Left colon (tissue), 2 donors: ENCODE results near the gene NAA20. TPM values are rescaled to one million over a fixed set of nuclear protein-coding genes. Genes with fewer than 3 reads are reported as not detected.

Experiments
- ATAC-seq: fragments of 200-7000 bp; cut with Tn5 transposase; one replicate; pipeline ENCODE4 v1.9.1; 2020; ENCODE audit warnings: mild to moderate bottlenecking, moderate library complexity
- DNase-seq, 2 donors: peaks; one replicate each; pipeline ENCODE4 v3.0.0-alpha.2; 2020
- intact Hi-C, 2 donors: fragments of 100-400 bp; cut with DNase I in 1 of 2; cut with micrococcal nuclease in 1 of 2; formaldehyde crosslinking; loops; one replicate each; pipeline versions ENCODE4 v1.11.2 to v1.14.0; 2022; cut with DNase I, micrococcal nuclease
- total RNA-seq, 2 donors: library from RNA; stranded (reverse); fragmentation: NEBNext Ultra II Directional; extraction: Animal tissue kit (Norgen Biotek cat#: 25700); gene quantifications; one replicate each; pipeline ENCODE4 v1.2.1, GENCODE V29; 2021
- donor health status: DM: no; HTN: no; CAD: no.
- donor health status: DM: yes; HTN: yes; CAD: no.

The NAA20 gene
- total RNA-seq, 2 donors from 2014 or later, result 39.2 to 39.6 TPM

DNA sequence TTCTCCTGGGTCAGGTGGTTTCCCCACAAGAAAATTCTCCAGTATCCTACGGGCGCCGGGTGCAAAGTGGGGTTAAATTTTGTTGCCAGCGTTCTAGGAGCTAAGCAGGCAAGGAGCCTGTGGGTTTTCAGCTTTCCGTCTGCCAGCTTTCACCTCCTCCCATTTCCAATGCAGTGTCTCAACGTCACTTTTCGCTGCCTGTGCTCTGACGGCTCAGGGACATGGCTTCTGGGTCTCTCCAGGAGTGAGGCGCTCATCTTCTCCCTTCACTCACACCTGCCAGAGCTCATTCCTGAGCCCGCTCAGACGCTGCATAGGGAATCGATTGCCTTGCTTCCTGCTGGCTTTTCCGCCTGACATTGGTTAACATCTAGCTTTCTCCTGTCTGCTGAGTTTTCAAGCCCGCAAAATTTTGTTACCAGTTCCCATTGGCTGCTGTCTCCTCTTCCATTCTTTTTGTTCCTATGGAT is 7.3 kb upstream of the NAA20 start:
- intact Hi-C loops, result no loop called here
- no peak for DNase-seq
- ATAC-seq, result no peak

DNA sequence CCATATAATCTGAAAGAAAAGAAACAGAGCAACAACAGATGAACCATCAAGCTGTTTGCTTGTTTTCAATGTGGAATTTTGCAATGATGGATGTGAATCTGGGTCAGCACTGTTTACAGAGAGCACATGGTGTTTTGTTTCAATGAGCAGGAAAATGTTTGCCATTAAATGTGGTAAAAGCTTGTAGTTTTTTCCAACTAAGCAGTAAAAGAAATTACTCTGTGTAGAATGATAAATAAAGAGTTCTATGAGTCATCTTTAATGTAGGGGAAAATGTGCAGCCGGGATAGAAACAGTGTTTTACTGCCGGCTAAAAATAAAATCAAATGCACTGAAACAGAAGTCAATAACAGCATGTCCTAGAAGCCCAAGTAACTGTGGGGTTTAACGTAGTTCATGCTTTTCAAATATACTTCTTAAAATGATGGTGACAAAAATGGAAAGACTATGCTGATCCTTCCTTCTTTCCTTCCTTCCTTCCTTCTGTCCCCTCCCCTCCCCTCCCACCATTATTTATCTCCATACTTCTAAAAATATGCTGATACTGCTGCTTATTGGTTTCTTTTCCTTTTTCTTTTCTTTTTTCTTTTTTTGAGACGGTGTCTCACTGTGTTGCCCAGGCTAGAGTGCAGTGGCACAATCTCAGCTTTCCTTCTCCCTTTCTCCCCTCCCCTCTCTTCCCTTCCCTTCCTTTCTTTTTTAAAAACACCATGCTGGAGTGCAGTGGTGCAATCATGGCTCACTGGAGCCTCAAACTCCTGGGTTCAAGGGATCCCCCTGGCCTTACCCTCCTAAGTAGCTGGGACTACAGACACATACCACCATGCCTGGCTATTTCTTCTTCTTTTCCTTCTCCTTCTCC is 6.3 kb upstream of the NAA20 start:
- no peak for DNase-seq
- ATAC-seq, result peak; percentile 35
- intact Hi-C loops, result no loop called here

DNA sequence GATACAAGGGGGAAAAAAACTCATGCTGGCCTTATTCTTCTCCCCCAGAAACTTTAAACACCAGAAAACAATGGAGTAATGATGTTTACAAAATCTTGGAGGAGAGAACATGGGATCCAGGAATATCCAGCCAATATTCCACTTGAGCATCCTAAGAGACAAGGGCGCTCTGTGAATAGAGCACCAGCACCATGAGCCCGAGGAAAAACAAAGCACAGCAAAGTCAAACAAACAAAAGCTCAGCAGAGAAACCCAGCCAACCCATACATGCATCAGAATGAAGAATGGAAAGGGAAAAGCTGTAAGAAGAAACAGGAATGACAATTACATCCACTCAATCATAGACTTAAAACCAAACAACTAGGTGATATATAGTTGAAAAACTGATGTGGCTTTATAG is 4.6 kb upstream of the NAA20 start:
- ATAC-seq (no peak), DNase-seq (no peak)
- intact Hi-C loops, result no loop called here

DNA sequence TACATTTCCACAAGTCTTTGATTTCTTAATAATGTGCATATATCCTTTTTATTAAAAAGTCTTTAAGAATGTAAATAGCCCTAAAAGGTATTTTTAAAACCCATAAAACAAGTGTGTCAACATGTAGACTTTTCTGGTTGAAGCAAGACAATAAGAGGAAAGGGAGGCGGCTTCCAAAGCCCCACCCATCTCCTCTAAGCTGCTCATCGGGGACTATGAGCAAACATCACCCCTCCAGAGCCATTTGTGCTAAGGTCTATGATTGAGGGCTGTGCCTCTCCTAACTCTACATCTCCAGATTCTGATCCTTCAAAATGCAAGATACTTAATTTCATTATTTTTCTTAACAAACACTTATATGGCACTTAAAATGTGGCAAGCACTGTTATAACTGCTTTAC is 2.5 kb upstream of the NAA20 start:
- ATAC-seq (no peak), DNase-seq (no peak)
- intact Hi-C loops, result no loop called here

DNA sequence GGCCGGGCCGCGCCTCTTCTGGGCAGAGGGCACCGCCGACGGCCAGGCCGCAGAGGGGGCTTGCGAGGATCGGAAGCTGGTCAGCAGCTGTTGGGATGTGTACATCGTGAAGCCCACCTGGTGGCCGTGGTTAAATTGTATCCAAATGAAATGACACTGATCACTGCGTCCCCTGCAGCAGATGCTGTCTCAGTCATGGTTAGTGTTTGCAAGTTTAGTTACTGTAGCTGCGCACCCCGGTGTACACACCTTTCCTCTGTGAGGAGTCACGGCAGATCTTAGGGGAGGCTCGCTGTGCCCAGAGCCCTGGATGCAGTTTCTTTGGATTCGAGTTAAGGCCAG is 653 bp downstream of the NAA20 start:
- ATAC-seq (peak; percentile 26), DNase-seq (no peak)
- intact Hi-C loops, result no loop called here

DNA sequence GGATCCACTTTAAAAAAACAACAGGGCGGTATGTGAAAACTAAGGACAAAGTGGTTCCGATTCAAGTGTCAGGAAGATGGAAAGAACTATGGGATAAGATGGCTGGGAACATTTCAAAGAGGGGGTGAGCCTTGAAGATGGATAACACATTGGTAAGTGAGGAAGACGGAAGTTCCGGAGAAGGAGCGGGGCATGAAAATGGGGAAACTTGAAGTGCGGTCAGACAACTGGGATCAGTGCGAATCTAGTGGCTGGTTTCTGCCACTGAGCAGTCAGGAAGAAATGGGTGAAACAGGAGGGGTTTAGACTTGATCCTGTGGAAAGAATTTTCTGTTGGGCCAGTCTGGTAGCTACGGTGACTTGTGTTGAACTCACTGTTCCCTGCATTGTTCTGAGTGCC is 1.2 kb downstream of the NAA20 start:
- ATAC-seq (no peak), DNase-seq (no peak)
- intact Hi-C loops, result no loop called here

DNA sequence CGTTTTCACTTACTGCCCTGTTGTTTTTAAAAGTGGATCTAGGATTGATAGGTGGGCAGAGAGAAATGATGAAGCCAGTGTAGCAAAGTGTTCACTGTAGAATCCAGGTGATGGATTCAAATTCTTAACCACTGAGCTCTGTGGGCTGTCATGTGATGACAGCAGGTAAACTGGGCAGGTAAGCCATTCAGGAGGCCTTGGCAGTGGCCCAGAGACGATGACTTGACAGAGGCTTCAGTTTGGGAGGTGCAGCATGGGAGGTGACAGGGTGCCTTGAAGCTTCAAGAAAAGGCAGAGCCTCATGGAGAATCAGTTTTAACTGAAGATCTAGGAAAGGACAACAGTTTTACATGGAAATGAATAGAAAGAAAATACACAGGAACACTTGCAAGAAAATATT is 2.0 kb downstream of the NAA20 start:
- intact Hi-C loops, result no loop called here
- no peak for DNase-seq
- no peak for ATAC-seq

DNA sequence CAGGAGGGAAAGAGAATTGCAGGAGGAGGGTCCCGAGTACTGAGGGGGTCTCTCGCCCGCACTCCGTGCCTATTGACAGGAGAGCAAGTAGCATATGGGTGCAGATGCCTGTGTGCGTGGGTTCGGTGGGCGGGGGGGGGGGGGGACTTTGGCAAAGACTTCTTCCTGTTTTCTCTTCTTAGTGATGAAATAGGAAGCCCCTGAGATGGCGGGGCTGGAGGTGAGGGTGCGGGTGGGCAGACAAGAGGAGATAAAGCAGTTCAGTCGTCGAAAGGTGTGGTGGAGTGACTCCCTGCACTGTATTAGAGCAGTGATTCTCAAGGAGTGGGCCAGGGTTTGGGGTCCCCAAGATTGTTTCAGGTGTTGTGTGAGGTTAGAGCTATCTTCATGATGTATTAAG is 3.7 kb downstream of the NAA20 start:
- intact Hi-C loops, result no loop called here
- no peak for DNase-seq
- no peak for ATAC-seq

DNA sequence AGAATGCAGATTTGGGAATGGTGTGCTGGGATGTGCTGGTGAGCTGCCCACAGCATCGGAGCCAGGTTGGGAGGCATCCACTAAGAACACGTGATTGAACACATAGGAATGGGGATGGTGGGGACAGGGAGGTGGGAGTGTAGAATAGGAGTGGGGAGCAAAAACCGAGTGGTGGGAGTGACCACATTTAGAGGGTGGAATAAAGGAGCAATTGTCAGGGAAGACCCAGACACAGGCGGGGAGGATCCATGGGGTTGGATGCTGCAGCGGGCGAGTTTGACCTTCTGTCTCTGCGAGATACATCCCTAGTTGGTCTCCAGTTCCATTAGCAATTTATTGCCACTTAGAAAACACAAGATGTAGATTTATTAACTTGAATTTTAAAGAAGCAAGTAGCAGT is 4.7 kb downstream of the NAA20 start:
- no peak for DNase-seq
- ATAC-seq, result no peak
- intact Hi-C loops, result no loop called here

DNA sequence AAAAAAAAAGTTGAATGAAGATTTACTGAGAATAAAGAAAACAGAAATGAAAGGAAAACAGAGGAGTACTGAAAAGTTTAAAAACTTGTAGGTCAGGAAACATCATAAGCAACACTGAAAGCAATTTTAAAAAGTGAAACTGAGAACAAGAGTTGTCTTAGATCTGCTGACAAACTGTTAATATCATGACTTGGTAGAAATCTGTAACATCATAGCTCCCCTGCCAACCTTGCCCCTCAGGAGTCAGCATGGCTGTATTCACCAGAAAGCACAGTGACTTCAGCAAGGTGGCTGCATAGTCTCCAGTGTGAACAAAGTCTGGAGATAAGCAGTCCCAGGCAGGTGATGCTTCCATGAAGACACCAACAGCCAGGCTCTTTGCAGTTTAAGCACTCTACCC is 5.3 kb downstream of the NAA20 start:
- intact Hi-C loops, result no loop called here
- ATAC-seq, result peak; percentile 10
- DNase-seq, result no peak

DNA sequence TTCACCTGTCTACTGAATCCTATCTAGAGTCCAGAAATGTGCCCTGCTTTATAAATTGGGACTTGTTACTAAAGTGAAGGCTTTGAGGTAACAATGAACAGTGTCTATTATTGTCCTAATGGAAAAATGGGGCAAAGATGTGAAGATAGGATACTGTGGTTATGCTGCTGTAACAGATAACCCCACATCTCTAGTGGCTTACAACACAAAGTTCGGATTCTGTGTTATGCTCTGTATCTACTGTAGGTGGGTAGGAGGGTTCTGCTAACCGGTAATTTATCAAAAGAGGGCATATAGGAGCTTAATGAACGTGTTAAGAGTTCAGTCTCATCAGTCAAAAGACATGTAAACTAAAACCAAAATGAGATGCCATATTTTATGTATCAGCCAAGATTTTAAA is 6.2 kb downstream of the NAA20 start:
- no peak for ATAC-seq

DNA sequence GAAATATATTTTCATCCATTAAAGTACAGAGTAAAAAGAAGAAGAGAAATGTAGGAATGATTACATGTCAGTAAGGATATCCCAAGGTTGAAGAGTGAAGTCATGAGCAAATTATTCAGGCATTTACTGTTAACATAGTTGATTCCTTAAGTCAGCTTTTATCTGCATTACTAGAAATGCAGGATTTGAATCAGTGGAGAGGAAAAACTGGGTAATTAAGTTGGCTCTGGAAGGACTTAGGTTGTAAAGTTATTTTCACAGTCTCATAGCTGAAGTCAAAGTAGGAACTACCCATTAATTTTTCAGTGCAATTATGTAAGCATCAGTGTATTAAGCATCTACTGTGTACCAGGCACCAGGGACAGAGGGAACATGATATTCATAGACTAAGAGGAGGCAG is 7.8 kb downstream of the NAA20 start:
- DNase-seq (no peak), ATAC-seq (no peak)
- intact Hi-C loops, result no loop called here

More for the DNA sequence above, 6.2 kb downstream of the NAA20 start:
- intact Hi-C loops, result no loop called here
- no peak for DNase-seq

DNA sequence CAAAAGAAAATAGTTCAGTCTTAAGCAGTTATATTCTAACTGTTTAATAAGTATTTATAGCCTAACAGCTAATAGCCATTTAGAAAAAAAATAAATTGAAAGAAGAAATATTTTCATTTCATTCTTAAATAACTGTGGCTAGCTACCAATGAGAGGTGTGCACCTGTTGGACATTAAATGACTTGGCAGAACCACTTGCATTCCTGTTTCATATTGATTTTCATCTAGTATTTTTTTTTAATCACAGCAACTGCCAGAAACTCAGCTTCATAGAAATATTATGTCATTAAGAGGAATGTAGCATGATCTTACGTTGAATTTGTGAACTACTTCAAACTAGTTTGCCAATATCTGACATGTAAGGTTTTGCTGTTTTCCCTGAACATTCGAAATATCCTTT is 10.1 kb downstream of the NAA20 start:
- no peak for DNase-seq
- no peak for ATAC-seq
- intact Hi-C loops, result no loop called here

DNA sequence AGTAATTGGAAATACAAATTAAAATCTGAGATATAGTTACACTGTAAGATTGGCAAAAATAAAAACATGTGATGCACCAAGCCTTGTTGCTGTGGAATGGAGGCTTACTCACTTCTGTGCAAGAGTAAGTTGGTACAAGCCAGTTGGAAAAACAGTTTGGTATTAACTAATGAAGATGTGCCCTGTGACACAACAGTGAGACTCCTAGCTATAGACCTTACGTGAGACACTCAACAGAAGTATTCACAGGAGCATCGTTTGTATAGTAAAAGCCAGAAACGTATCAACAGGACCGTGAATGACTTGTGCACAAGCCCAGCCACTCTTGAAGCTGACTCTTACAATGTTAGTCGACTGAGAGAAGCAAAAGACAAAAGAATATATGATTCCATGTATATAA is 14.6 kb downstream of the NAA20 start:
- DNase-seq (no peak), ATAC-seq (no peak)
- intact Hi-C loops, result no loop called here

DNA sequence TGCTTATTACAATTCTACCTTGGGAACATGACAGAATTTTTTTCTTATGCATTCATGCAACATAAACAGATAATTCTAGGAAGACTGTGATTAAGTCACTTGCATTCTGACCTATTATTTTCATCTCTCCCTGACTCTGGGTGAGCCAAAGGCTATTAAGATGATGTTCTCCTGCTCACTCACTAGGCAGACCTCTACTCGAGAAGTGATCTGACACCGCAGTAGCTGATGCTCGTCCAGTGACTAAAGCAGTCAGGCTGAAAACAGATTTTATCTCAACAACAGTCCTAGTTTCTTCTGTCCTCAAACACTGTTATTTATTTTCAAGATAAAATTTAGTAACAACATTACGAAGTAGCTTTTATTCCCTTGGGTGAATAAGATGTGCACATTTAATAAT is 17.3 kb downstream of the NAA20 start:
- ATAC-seq, result no peak
- DNase-seq, result no peak
- intact Hi-C loops, result no loop called here

DNA sequence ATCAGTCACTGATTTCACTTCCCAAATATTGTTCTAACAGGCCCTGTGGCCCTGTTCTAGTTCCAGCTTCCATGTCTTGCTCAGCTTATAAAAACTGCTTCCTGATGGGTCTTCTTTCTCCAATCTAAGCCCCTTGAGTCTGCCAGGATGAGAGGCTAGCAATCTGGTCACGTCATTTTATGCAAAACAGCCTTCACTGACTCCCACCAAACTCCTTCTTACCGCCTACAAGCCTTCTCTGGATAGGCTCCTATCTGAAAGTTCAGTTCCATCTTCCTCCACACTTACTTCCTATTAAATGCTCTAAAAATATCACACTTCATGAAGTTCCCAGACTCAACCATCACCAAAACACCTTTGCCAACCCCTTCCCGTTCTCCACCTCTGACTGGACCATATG is 19.6 kb downstream of the NAA20 start:
- no peak for DNase-seq
- no peak for ATAC-seq
- intact Hi-C loops, result no loop called here

DNA sequence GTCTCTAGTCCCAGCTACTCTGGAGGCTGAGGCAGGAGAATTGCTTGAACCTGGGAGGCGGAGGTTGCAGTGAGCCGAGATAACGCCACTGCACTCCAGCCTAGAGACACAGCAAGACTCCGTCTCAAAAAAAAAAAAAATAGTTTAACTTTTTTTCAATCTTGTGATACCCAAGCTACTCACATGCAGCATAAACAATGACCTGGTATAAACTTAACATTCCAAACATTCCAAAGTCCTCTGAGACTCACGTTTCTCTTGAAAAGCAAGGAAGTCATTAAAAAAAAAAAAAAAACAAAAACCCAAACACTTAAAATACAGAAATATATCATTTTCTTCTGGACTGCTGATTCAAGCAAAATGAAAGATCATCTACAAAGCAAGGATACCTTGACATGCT is 20.8 kb downstream of the NAA20 start:
- DNase-seq, result no peak
- ATAC-seq, result no peak
- intact Hi-C loops, result no loop called here

DNA sequence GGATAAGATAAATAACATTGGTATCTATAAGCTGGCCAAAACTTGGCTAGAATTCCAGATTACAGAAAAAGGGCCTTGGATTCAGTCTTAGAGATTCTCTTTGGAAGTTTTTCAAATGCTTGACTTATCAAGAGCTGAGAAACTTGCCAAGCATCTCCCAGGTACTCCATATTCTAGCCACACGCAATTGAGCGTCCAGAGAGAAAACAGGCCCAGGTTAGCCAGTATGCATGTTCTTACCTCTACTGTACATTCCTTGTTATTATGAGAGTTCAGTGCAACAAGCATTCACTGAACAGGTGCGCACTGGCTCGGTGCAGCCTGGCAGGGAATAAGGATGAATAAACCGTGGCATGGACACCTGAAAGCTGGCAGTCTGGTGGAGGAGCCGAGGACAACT is 21.4 kb downstream of the NAA20 start:
- DNase-seq (no peak), ATAC-seq (no peak)
- intact Hi-C loops, result no loop called here

DNA sequence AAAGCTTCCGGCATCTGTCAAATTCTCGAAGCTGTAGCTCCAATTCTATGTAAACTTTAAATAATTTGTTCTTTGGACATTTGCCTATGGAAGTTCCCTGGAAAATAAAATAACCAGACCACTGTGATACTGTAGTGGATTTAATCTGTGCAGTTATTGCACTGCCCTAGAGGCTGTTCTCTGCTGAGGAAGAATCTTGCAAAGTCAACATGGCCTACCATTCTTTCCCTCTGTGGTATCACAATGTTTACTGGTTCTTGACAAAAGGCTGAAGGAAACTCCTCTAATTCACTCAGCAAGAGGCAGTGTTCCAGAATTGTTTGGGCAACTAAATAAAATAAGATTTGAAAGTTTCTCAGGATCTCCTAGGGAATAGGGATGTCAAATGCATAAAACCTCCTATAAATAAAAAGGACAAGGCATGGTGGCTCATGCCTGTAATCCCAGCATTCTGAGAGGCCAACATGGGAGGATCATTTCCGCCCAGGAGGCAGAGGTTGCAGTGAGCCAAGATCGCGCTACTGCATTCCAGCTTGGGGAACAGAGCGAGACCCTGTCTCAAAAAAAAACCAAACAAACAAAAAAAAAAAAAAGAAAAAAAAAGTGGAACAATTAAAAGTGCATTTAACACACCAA is 22.7 kb downstream of the NAA20 start:
- intact Hi-C loops, result no loop called here
- ATAC-seq (no peak), DNase-seq (no peak)

DNA sequence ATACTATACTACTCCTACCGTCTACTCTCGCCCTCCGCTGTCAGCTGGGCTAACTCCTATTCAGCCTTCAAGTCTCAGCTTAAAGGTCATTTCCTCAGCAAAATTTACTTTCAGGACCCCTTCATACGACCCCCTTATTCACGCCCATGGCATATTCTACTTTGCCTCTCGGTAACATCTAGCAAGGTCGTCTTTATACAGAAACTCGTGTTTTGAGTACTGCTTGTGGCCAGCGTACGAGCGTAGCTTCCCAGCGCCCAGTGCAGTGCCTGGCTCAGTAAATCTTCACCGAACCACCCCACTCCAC is 34.6 kb downstream of the NAA20 start:
- ATAC-seq (peak; percentile 39), DNase-seq (peak in 1 of 2 donors; percentile 11)
- intact Hi-C loops, result no loop called here
